GM21576 (cell line): Measurements from ENCODE around the gene MSRB2.

Experiments
- ATAC-seq: cut with Tn5 transposase; IDR thresholded peaks from one replicate; pipeline ENCODE4 v1.9.1; 2021; ENCODE audit warnings: mild to moderate bottlenecking, moderate library complexity; ENCODE audit not compliant: unreplicated experiment

MSRB2 gene

GRCh38 chr10:23158370-23158769 is 63.0 kb downstream of the MSRB2 start:
- ATAC-seq: no peak

GRCh38 chr10:23171232-23171876 is 76.0 kb downstream of the MSRB2 start:
- ATAC-seq: no peak
